Testis (tissue), 3 donors: ENCODE measurements around the gene S100A14. TPM values are rescaled to one million over a fixed set of nuclear protein-coding genes. Genes with fewer than 3 reads are reported as not detected.

ENCODE experiments used
- DNase-seq: peaks from one replicate; pipeline ENCODE4 v3.0.0-alpha.2; 2019
- H3K27ac ChIP-seq, 2 donors: fragments of 200-600 bp; sonication (generic); one replicate each; pipeline ENCODE4 v1.5.1; 2019
- H3K27me3 ChIP-seq: fragments of 200-600 bp; sonication (generic); one replicate; pipeline ENCODE4 v1.5.1; 2019
- H3K36me3 ChIP-seq: fragments of 200-600 bp; sonication (generic); one replicate; pipeline ENCODE4 v1.5.1; 2017; ENCODE audit warnings: low read depth; ENCODE audit errors: missing control alignments
- H3K4me1 ChIP-seq: fragments of 200-600 bp; sonication (generic); one replicate; pipeline ENCODE4 v1.5.1; 2019
- H3K4me3 ChIP-seq, 2 donors: fragments of 200-600 bp; sonication (generic); one replicate each; pipeline ENCODE4 v1.5.1; 2017 to 2019
- H3K9me3 ChIP-seq: fragments of 200-600 bp; sonication (generic); one replicate; pipeline ENCODE4 v1.5.1; 2017
- CTCF ChIP-seq, 3 experiments: fragments of 450-650 bp in 2 of 3; fragments of 200-600 bp in 1 of 3; sonication (generic) in 1 of 3; IDR thresholded peaks; one replicate each; pipeline ENCODE4 v1.5.1; 2016 to 2019; ENCODE audit warnings: antibody characterized with exemption in 3 of 3, mild to moderate bottlenecking in 2 of 3, moderate library complexity in 1 of 3
- POLR2A ChIP-seq: fragments of 450-650 bp; IDR thresholded peaks from one replicate; pipeline ENCODE4 v1.6.1; 2017; ENCODE audit warnings: antibody characterized with exemption, mild to moderate bottlenecking, moderate library complexity
- WGBS, 2 donors: methylation state at CpG; one replicate each; pipeline ENCODE4 v1.1.5; 2018; 5-methylcytosine and 5-hydroxymethylcytosine counted together
- intact Hi-C: fragments of 100-400 bp; cut with DNase I; formaldehyde crosslinking; loops from one replicate; pipeline ENCODE4 v1.15.1; 2023; ENCODE audit warnings: low total_unique reads
- polyA plus RNA-seq: library from polyadenylated mRNA; stranded (reverse); fragments of 350-450 nt; fragmentation: Illumina TruSeq; extraction: RNeasy Lipid Tissue Mini Kit (QIAGEN cat#74804); gene quantifications from one replicate; pipeline ENCODE4 v1.2.3, GENCODE V29; 2014; ENCODE audit warnings: low read depth, low replicate concordance; ENCODE audit not compliant: insufficient read depth
- total RNA-seq, 2 donors: library from RNA; depleted of rRNA; stranded (reverse); fragments of >200 nt; gene quantifications; one replicate each; pipeline ENCODE4 v1.2.3, GENCODE V29; 2016

The S100A14 gene
- total and polyA plus RNA-seq, 3 donors from 2014 or later = 1.6 TPM; not detected in 2

GRCh38 chr1:153636312-153636711, 20.2 kb upstream of the S100A14 start:
- Histone ChIP-seq H3K4me1 (peaks cover 7% of the 10 kb centered on the region), H3K9me3 (no peaks in the 10 kb centered on the region), H3K27ac (peak overlapping the region in 1 of 2 donors; percentile 98), H3K36me3 (no peaks in the 10 kb centered on the region), H3K27me3 (no peaks in the 10 kb centered on the region), H3K4me3 (no peak overlapping the region)
- DNase-seq = no peak
- intact Hi-C loops = no loop called here
- TF ChIP-seq POLR2A (no peak), CTCF (IDR thresholded peaks at IDR 0.05) (no peak)
- WGBS, 2 donors = 86 to 91% methylated on average over 9 of the region's 9 CpGs

DNA sequence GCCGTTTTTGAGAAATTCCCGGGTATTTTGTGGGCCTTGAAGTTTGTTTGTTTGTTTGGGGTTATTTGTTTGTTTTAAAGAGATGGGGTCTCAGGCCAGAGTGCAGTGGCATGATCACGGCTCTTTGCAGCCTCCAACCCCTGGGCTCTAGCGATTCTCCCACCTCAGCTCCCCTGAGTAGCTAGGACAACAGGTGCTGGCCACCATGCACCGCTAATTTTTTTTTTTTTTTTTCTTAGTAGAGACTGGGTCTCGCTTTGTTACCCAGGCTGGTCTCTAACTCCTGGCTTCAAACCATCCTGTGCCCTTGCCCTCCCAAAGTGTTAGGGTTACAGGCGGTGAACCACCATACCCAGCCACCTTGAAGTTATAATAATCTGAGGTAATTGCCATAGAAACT, 19.7 kb upstream of the S100A14 start:
- 67 to 70% methylated on average over 7 of the region's 7 CpGs for WGBS, 2 donors
- no peak for DNase-seq
- Histone ChIP-seq H3K27me3 (no peaks in the 10 kb centered on the region), H3K27ac (peak overlapping the region; percentile 98 to 100), H3K4me3 (no peak overlapping the region), H3K9me3 (no peaks in the 10 kb centered on the region), H3K36me3 (no peaks in the 10 kb centered on the region), H3K4me1 (peaks cover 7% of the 10 kb centered on the region)
- intact Hi-C loops = no loop called here
- TF ChIP-seq CTCF (IDR thresholded peaks at IDR 0.05) = no peak
- no peak for TF ChIP-seq POLR2A

DNA sequence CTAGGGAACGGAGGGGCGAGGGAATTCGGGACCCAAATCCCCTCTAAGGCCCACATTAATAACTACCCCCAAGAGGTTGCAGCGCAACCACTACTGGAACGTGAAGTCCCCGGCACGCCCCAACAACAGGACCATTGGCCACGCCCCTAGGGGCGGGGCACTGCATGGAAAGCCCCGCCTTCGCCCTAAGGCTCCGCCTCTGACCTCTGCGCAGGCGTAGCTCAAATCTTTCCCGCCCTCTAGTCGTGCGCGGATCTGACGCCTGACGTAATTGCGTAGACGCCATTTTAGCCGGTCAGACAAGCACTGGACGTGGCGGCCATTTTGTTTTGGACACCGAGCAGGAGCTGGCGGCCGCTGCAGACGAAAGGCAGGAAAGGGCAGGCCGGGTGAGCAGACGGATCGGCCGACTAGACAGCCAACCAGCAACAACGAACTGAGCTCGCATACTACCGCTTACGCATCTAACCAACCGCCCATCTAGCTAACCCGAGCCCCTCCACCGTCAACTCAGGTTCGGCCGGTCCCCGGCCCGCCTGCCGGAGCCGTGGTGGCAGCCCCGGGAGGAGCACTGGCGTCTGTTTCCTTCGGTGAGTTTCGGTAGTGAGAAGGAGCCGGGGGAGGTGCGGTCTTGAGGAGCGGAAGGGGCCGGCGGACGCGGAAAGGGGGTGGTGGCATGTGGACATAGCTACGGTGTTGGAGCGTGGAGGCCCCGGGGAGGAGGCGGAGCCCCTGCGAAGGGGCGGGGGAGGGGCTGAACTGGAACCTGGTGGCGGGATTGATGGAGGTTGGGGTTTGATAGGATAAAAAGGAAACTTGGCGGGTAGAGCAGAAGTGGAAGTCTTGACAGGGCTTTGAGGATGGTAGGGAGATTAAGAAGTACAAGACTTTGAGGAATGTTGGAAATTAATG, 17.9 kb upstream of the S100A14 start, which contains the start of gene CHTOP:
Gene CHTOP (plus strand): TSS at position 313 of the 912 bp plus-strand sequence. CDS start 2,523 bp downstream, outside the sequence.
- peak; percentile 99 for DNase-seq
- Histone ChIP-seq H3K4me1 (peaks cover 15% of the 10 kb centered on the region), H3K9me3 (no peaks in the 10 kb centered on the region), H3K27ac (peak within 1 kb of the TSS; percentile 98 to 100), H3K36me3 (no peaks in the 10 kb centered on the region), H3K27me3 (no peaks in the 10 kb centered on the region), H3K4me3 (peak within 1 kb of the TSS; percentile 87 to 93)
- intact Hi-C loops = no loop called here
- WGBS, 2 donors = 1% methylated on average over 48 to 65 of the region's 65 CpGs
- TF ChIP-seq POLR2A = peak; percentile 74
- TF ChIP-seq CTCF (IDR thresholded peaks at IDR 0.05) = peak in 1 of 3 experiments; percentile 38

- intact Hi-C loops = no loop called here
- 21 to 28% methylated on average over 18 of the region's 18 CpGs for WGBS, 2 donors
- no peak for TF ChIP-seq CTCF (IDR thresholded peaks at IDR 0.05)
- TF ChIP-seq POLR2A = no peak
Observed at GRCh38 chr1:153633161-153633753, 17.1 kb upstream of the S100A14 start.

More at GRCh38 chr1:153633161-153633753, 17.1 kb upstream of the S100A14 start:
- Histone ChIP-seq H3K4me3 (peak overlapping the region; percentile 87 to 93), H3K36me3 (no peaks in the 10 kb centered on the region), H3K9me3 (no peaks in the 10 kb centered on the region), H3K27me3 (no peaks in the 10 kb centered on the region), H3K27ac (peak overlapping the region; percentile 98 to 100), H3K4me1 (peaks cover 16% of the 10 kb centered on the region)
- DNase-seq = no peak
